ENCODE data around the gene PCSK4. TPM values are rescaled to one million over a fixed set of nuclear protein-coding genes. Genes with fewer than 3 reads are reported as not detected.

PCSK4 gene
- total and polyA plus RNA-seq, 2 of the 13 experiments (the other 11 are each of a cell fraction or from before 2014, with no cell fraction given): 2.0 to 2.7 TPM

DNA sequence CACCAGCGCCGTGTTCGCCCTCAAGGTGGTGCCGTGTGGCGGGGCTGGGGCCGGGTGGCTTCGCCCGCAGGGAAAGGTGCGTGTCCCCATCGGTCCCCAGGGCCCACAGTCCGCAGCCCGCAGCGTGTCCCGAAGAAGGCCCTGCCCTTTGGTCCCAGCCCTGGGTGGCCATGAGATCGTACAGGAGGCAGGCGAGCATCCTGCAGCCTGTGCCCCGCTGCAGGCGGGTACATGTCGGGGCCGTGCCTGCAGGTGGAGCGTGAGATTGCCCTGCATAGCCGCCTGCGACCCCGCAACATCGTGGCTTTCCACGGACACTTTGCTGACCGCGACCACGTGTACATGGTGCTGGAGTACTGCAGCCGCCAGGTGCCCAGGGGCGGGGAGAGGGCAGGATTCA is 35.2 kb upstream of the PCSK4 start (continued):
- TF ChIP-seq SMAD3 (CRISPR knock-in tag; IDR thresholded peaks at IDR 0.05) (no peak), GATAD1 (CRISPR knock-in tag; IDR thresholded peaks at IDR 0.05) (no peak), ARHGAP35 (CRISPR knock-in tag; IDR thresholded peaks at IDR 0.05; ENCODE audit: borderline replicate concordance) (no peak), HNRNPL (IDR thresholded peaks at IDR 0.05; ENCODE audit: low read depth, low read length) (0 out of 2 replicates have a peak, but pooled peaks have one; percentile 43), YEATS4 (CRISPR knock-in tag; IDR thresholded peaks at IDR 0.05; ENCODE audit: borderline replicate concordance) (no peak), PRPF4 (IDR thresholded peaks at IDR 0.05; ENCODE audit: low read depth, low read length, poor library complexity, severe bottlenecking) (no peak), HNRNPLL (IDR thresholded peaks at IDR 0.05; ENCODE audit: low read depth, low read length, poor library complexity, severe bottlenecking) (no peak), ZNF354B (CRISPR knock-in tag; IDR thresholded peaks at IDR 0.05) (no peak), SAP130 (CRISPR knock-in tag; IDR thresholded peaks at IDR 0.05; ENCODE audit: low read depth) (no peak)
- TF ChIP-seq, protein P1, sequence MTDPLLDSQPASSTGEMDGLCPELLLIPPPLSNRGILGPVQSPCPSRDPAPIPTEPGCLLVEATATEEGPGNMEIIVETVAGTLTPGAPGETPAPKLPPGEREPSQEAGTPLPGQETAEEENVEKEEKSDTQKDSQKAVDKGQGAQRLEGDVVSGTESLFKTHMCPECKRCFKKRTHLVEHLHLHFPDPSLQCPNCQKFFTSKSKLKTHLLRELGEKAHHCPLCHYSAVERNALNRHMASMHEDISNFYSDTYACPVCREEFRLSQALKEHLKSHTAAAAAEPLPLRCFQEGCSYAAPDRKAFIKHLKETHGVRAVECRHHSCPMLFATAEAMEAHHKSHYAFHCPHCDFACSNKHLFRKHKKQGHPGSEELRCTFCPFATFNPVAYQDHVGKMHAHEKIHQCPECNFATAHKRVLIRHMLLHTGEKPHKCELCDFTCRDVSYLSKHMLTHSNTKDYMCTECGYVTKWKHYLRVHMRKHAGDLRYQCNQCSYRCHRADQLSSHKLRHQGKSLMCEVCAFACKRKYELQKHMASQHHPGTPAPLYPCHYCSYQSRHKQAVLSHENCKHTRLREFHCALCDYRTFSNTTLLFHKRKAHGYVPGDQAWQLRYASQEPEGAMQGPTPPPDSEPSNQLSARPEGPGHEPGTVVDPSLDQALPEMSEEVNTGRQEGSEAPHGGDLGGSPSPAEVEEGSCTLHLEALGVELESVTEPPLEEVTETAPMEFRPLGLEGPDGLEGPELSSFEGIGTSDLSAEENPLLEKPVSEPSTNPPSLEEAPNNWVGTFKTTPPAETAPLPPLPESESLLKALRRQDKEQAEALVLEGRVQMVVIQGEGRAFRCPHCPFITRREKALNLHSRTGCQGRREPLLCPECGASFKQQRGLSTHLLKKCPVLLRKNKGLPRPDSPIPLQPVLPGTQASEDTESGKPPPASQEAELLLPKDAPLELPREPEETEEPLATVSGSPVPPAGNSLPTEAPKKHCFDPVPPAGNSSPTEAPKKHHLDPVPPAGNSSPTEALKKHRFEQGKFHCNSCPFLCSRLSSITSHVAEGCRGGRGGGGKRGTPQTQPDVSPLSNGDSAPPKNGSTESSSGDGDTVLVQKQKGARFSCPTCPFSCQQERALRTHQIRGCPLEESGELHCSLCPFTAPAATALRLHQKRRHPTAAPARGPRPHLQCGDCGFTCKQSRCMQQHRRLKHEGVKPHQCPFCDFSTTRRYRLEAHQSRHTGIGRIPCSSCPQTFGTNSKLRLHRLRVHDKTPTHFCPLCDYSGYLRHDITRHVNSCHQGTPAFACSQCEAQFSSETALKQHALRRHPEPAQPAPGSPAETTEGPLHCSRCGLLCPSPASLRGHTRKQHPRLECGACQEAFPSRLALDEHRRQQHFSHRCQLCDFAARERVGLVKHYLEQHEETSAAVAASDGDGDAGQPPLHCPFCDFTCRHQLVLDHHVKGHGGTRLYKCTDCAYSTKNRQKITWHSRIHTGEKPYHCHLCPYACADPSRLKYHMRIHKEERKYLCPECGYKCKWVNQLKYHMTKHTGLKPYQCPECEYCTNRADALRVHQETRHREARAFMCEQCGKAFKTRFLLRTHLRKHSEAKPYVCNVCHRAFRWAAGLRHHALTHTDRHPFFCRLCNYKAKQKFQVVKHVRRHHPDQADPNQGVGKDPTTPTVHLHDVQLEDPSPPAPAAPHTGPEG (CRISPR knock-in tag; IDR thresholded peaks at IDR 0.05): no peak
- TF ChIP-seq, protein P2, sequence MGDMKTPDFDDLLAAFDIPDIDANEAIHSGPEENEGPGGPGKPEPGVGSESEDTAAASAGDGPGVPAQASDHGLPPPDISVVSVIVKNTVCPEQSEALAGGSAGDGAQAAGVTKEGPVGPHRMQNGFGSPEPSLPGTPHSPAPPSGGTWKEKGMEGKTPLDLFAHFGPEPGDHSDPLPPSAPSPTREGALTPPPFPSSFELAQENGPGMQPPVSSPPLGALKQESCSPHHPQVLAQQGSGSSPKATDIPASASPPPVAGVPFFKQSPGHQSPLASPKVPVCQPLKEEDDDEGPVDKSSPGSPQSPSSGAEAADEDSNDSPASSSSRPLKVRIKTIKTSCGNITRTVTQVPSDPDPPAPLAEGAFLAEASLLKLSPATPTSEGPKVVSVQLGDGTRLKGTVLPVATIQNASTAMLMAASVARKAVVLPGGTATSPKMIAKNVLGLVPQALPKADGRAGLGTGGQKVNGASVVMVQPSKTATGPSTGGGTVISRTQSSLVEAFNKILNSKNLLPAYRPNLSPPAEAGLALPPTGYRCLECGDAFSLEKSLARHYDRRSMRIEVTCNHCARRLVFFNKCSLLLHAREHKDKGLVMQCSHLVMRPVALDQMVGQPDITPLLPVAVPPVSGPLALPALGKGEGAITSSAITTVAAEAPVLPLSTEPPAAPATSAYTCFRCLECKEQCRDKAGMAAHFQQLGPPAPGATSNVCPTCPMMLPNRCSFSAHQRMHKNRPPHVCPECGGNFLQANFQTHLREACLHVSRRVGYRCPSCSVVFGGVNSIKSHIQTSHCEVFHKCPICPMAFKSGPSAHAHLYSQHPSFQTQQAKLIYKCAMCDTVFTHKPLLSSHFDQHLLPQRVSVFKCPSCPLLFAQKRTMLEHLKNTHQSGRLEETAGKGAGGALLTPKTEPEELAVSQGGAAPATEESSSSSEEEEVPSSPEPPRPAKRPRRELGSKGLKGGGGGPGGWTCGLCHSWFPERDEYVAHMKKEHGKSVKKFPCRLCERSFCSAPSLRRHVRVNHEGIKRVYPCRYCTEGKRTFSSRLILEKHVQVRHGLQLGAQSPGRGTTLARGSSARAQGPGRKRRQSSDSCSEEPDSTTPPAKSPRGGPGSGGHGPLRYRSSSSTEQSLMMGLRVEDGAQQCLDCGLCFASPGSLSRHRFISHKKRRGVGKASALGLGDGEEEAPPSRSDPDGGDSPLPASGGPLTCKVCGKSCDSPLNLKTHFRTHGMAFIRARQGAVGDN (CRISPR knock-in tag; IDR thresholded peaks at IDR 0.05): peak; percentile 24; the same call in 1 of the 2 replicates
- TF ChIP-seq, protein P3, sequence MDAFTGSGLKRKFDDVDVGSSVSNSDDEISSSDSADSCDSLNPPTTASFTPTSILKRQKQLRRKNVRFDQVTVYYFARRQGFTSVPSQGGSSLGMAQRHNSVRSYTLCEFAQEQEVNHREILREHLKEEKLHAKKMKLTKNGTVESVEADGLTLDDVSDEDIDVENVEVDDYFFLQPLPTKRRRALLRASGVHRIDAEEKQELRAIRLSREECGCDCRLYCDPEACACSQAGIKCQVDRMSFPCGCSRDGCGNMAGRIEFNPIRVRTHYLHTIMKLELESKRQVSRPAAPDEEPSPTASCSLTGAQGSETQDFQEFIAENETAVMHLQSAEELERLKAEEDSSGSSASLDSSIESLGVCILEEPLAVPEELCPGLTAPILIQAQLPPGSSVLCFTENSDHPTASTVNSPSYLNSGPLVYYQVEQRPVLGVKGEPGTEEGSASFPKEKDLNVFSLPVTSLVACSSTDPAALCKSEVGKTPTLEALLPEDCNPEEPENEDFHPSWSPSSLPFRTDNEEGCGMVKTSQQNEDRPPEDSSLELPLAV (CRISPR knock-in tag; conservative IDR thresholded peaks at IDR 0.05; ENCODE audit: low read depth): 0 out of 2 replicates have a peak, but pooled peaks have one; percentile 6
- TF ChIP-seq, protein P4, sequence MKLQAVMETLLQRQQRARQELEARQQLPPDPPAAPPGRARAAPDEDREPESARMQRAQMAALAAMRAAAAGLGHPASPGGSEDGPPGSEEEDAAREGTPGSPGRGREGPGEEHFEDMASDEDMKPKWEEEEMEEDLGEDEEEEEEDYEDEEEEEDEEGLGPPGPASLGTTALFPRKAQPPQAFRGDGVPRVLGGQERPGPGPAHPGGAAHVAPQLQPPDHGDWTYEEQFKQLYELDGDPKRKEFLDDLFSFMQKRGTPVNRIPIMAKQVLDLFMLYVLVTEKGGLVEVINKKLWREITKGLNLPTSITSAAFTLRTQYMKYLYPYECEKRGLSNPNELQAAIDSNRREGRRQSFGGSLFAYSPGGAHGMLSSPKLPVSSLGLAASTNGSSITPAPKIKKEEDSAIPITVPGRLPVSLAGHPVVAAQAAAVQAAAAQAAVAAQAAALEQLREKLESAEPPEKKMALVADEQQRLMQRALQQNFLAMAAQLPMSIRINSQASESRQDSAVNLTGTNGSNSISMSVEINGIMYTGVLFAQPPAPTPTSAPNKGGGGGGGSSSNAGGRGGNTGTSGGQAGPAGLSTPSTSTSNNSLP (IDR thresholded peaks at IDR 0.05; ENCODE audit: low read depth, low read length): no peak

Measured in HepG2 (cell line).